Renal cortical epithelial cell (primary cell): ENCODE measurements around the gene PEPD. TPM values are rescaled to one million over a fixed set of nuclear protein-coding genes. Genes with fewer than 3 reads are reported as not detected.

ENCODE experiments used
- DNase-seq: peaks from one replicate; pipeline ENCODE4 v3.0.0-alpha.2; 2011; ENCODE audit warnings: low read depth
- total RNA-seq: library from RNA; depleted of rRNA; stranded (reverse); fragments of >200 nt; gene quantifications from 2 replicates; pipeline ENCODE4 v1.2.3, GENCODE V29; 2014

Gene PEPD
- total RNA-seq, 1 donor from 2014 or later: 51.5 TPM

DNA sequence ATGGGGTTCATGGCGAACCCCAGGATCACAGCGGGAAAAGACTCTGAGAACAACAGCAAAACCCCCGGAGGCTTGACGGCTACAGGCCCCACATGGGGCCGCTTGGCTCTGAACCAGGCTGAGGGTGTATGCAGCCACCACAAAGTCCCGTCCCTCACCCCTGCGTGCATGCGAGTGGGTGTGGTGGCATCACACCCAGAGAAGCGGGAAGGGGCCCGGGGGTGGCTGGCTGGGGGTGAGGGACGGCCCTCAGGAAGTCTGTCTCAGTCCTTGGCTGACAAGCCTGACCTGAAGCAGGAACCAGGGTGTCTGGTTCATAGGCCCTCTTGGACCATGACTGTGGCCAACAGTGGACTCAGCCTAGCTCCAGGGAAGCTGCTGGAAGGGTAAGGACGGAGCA, 113.9 kb downstream of the PEPD start:
- DNase-seq: no peak

DNA sequence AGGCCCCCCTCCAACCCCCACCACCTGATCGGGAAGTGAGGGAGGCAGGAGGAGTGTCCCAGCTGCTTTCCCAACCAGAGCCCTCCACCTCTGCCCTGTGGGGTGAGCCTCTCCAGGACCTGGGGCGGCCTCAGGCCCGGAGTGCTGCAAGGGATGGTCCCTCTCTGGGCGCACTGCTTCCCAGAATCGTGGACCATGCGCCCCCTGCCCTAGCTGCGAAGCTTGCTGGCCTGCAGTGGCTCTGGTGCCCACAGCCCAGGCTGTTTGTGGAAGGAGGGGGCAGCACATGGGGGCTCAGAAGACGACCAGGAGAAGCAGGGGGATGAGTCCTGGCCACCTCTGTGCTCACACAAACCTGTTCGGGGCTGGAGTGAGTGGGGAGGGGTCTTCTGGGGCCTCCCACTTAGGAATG, 114.4 kb downstream of the PEPD start:
- no peak for DNase-seq

DNA sequence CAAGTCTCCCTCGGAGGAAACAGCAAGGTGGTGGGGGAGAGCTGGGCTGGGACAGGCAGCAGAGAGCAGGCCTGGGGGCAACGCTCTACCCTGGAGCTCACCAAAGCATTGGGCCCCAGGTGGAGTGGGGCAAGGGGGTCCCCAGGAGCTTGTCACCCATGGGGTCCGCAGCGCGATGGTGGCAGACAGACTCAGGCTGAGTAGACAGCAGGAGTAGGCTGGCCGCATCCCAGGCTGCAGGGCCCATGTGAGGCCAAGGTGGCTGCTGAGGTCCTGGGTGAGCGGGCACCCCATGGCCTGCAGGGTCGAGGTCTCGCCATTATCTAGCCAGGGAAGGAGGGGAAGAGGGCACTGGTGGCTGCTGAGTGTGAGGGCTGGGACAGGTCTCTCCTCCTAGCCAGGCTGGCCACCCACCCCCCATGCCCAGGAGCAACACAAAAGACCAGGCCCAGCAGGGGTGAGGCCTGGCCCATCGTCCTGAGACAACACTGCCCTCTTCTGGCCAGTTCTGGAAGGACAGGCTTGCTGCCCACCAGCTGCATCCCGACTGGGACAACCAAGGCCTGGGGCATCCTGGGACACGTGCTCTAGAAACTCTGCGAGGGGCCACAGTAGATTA, 115.0 kb downstream of the PEPD start:
- peak; percentile 11 for DNase-seq

DNA sequence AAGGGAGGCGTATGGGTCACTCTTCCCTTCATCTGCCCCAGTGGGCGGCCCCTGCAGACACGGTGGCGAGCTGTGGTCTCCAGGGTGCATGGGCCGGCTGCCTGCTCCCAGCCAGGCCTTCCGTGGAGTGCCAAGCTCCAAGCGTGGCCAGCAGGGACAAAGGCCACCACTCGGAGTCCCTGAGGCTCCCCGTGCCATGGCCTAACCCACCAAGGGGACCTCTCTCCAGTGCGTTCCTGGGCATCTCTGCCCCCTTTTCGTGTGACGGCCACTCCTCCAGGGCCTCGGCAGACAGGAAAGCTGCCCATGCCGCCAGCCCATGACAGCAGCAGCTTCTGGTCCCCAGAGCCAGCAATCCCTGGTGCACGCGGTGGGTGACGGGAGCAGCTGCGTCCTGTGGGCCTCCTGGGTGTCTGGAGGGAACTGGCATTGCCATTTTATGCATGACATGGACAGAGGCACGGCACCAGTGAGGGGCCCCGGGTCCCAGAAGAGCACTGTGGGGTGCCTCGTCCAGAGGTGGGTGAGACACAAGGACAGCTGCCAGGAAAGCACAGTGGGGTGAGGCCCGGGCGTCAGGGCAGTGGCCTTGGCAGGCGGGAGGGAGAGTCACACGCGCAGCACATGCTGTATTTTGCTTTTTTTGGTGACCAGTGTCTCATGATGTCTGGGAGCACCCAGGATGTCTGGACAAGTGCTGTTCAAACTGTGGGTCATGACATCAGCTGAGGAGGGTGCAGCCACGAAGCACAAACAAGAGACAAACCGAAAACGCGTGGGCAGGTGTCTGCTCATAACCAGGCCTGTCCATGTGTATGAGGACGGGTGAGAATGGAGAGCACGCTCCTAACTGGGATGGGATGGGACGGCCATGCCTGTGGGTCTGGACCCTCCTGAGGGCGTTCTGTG, 115.8 kb downstream of the PEPD start:
- DNase-seq: no peak

DNA sequence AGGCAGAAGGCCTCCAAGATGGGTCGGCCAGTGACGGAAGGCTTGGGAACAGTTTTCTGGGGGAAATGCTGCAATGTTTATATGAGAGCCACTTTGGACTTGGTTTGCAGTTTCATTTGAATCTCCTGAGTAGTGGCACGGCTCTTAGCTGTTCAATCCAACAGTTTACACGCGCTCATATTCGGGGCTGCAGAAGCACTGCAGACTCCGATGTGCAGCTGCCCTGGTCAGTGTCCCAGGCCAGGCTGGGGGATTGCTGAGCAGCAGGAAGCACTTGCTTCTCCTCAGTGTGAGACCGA, 116.4 kb downstream of the PEPD start:
- DNase-seq: no peak

DNA sequence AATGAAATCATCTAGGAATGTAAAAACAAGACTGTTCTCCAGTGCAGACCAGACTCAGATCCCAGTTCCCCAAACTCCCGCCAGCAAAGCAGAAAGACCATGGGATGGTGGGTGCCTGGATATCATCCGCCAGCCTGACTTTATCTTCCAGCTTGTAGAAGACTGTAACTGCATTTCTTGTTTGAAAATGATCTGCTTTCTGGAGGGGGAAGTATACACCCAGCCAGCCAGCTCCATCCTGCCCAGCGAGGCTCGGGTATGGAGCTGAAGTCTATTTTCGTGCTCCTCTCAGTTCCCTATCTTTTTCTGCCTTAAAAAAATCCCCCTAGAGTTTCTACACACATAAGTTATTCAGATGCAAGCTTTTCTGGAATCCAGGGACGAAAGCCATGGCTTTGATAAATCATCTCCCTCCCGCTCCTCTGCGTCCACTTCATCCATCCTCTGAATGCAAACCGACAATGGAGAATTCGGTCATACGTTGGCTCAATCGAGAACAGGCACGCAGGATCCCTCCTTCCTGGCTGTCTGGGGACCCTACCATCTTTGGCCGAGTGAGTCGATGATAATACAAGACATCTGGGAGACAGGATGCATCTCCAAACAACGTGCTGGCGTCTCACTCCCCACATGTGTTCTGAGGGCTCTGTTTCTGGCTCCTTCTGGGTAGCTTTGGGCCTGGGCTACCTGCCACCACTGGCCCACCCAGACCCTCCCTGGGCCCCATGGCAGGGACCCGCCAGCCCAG, 116.9 kb downstream of the PEPD start:
- no peak for DNase-seq

DNA sequence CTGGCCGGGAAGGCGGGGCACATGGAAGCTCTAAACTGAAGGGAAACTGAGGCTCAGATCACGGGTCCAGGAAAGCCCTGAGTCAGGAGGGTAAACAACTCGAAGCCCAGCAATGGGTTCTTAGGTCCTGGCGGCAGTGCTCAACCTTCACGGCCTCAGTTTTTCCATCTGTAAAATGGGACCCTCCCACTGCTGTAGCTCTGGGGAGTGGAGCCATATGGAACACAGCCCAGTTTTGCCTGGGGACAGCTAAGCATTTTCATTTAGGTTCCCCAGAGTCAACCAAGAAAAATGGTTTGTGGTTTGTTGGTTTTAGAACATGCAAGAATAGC, 117.7 kb downstream of the PEPD start:
- no peak for DNase-seq

DNA sequence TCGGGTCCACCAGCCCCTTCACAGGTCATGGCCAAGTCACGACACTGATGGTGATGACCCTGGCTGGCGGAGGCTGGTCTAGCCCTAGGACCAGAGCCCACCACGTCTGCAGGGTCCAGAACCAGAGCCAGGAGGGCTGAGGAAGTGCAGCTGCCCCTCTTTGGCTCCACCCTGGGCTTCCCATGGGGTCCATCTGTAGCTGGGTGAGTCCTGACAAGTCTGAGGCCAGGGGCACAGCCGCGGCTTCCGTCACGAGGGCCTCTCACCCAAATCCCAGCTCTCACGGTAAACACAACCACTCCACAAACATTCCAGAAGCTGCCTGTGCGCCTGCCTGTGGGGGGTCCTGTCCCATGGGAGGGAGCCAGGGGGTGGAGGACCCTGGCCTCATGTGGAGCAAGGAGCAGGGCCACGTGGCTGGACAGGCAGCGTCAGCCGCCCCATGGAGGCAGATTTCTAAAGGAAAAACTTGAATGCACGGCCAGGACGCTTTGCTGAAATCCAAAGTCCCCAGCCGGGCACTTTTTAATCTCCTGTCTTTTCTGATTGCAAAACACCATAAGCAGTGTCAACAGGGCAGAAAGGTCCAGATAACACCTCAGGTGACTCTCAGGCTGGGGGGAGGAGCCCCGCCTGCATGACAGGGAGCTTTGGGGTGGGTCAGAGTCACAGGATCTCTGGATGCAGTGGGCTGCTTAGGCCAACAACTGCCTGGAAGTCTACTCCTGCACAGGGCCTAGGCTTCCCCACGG, 118.2 kb downstream of the PEPD start:
- DNase-seq: no peak

DNA sequence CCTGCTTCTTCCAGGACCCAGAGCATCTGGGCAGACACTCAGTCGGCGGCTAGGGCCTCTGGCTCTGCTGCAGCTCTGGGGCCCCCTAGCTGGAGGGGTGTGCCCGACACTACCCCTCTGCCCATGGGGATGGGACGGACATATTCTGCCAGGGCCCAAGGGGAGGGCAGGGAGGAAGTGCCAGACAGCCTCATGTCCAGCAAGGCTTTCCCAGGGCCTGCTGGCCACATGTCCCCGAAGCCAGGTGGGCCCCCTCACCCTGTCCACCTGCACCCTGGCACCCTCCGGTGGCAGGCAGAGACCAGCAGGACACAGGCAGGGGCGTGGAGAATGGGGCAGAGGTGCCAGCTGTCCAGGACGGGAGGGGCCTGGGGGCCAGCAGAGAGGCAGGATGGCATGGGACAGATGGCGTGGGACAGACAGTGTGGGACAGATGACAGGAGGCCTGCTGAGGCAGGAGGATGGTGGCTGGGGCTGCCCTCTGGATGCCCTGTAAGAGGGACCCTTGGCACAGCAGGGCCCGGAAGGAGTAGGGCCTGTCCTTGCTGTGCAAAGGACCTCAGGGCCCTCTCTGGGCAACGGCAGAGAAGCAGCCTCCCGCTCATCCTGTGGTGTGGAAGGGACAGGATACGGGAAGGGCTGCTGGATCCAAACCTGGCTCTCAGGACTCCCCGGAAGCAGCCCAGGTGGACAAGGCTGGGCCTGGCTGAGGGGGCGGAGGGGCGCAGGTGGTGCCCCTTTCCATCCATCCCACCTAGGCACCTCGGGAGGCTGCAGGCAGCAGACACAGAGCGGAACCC, 119.0 kb downstream of the PEPD start:
- no peak for DNase-seq

DNA sequence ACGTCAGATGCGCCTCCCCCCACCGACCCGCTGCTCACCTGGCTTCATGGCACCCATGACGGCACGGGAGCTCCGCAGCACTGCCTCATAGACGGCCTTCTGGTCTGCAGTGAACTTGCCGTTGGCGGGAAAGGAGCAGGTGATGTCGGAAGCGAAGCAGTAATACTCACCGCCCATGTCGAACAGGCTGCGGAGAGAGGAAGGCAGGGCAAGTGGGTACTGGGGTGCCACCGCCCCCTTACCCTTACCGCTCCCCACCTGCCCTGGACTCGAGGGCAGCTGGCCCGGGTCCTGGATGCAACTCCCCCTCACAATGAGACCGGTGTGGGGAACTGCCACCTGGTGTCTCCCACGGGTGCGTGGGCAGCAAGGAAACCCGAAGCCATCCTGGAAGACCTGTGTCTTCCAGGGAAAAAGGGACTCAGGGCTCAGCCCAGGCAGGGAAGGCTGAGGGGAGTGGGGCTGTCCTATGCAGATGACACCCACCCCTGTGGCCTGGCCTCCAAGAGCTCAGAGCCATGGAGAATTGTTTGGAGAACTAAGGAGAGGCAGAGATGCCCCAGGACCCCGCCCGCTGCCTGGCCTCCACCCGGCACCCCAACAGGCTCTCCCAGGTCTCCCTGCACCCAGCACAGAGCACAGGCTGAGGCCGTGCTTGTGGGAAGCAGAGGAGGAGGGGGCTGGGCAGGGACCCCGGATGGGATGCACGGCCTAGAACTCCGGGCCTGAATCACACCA, 119.7 kb downstream of the PEPD start:
- DNase-seq: no peak

DNA sequence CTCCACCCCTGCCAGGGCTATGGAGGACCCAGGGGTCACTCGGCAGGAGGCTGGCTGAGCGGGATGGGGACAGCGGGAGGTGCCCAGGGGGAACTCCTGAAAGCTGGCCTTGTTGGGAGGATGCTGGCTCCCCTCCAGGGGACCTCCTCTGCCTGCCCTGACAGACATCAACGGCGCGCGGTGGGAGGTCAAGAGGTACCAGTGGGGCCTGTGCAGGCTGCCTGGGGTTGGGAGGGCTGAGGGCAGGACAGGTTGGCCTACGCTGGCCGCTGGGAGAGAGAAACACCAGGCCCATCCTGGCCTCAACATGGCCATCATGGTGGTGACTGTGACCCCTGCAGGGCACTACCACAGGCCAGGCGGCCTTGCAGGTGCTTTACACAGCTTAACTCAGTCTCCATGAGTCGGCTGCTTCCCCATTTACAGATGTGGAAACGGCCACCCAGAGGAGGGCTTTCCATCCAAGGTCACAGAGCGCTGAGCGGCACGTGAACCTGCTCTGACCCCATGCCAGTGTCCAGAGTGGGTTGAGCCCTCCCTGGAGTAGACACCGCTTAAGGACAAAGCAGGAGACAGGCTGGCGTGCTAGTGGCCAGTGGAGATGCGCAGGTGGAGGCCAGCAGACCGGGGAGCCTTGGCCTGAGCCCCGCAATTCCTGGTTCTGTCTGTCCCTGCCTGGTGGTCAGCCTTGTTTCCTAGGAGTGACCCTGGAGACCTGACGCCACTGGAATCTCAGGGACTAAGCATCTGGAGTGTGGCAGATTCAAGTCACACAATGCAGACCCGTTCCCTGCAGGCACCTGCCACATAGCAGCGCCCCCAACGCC, 120.5 kb downstream of the PEPD start:
- DNase-seq: no peak

DNA sequence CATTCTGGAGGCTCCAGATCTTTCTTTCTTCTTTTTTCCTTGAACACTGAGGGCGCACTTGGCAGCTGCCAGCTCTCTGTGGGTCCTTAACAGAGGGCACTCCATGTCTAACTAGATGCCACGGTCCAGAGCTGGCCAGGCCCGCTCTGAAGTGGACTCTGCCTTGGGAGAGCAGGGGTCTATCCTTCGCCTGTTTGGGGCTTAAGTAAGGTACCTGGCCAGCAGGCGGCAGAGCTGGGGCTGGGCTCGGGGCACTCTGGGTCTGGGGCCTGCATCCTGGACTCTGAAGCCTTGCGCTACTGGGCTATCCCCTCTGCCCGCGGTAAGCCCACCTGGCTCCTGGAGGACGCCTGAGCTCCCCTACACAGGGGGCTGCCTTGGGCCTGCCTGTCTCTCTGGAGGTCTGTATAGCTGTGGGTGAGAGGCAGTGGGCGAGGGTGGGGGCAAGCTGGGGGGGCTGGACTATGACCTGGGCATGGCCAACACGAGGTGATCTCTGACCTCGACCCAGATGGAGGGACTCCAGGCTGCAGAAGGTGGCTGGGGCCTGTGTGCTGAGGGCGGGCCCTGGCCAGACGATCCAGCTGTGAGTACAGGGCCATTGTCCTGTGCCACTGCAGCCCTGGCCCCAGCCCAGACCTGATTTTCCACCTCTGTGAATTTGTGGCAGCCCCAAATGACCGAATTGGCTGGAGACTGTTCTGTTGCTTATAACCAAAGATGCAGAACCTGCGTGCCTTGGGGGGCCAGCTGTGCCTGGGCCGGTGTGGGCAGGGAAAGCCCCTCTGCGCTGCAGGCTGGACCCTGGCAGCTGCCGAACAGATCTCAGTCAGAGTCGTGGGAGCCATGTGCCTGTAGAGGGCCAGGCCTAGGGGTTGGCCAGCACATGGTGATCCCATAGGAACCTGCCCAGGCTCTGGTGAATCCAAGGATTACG, 121.6 kb downstream of the PEPD start:
- DNase-seq: no peak

DNA sequence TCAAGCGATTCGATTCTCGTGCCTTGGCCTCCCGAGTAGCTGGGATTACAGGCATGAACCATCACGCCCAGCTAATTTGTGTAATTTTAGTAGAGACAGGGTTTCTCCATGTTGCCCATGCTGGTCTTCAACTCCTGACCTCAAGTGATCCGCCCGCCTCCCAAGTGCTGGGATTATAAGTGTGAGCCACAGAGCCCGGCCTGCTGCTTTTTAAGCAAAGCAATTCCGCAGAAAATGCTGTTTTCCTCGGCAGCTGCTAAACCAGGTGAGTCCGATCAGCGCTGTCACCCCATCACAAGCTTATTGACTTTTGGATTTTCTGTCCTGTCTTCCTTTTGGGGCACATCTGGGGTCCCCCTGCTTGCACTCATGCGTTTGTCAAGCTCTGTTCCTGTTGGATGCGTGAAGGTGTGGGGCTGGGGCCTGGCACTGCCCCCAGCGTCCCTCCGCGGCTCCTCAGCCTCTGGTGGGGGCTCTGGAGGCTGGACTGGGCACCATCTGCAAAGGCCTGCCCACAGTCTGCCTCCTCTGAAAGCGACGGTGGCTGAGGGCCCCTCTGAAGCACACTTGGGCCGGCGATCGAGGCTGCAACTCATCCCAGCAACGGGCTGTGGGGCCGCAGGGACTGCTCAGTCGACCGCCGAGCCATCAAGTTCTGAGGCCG, 122.4 kb downstream of the PEPD start:
- no peak for DNase-seq

DNA sequence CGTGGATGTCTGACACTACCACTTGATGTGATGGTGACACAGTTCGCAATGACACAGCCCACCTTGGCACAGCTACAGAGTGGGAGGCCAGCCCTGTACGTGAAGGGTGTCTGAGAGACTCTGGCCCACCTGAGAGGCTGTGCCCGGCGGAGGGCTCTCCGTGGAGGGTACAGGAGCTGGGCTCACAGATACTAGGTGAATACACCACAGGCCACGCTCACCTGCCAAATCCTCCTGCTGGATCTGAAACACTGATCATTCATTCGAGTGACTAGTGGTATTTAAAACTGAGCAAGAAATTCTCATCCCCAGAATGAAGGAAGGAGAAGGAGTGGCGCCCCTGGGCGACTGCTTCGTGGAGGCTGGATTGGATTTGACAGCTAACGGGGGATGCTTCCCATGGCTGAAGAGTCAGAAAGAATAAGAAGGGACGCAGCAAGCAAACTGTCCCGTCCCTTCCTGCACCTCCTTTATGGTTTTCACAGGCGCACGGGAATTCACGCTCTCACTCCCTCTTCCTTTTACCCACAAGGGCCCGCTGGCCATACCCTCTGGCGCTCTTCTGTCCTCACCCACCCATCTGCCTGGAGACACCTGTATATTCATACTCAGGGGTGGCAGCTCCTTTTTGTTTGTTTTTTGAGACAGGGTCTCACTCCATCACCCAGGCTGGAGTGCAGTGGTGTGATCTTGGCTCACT, 123.1 kb downstream of the PEPD start:
- no peak for DNase-seq

DNA sequence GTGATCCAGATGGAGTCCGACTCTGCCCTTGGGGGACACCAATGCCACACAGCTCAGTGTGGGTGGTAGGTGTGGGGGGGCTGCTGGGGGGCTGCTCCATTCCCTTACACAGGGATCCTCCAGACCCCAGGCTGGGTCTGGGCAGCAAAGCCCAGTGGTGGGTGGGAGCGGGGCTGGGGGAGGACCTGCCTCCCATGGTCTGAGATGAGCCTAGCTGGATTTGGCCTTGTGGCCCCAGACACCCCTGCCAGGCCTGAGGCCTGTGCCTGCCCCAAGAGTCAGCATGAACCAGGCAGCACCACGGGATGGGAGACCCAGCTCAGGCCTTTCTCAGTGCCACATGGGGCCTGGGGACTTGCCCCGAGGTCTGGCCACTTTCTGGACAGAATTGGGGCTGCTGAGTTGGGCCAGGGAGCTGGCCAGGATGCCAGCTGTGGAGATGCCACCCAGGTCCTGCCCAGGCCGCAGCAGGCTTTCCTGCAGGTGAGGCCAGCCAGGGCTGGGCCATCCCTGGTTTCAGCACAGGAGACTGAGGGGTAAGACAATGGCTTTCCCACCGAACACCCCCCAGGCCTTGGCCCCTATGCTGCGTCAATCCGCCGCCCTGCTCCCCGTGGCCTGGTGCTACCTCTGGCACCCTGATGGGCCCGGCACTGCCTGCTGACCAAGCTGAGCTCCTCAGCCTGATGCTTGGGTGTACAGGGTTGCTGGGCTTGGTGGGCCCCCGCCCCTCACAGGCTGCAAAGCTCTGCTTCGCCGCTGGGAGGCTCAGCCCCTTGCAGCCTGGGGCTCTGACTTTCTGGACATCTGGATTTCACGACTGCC, 123.8 kb downstream of the PEPD start:
- no peak for DNase-seq

DNA sequence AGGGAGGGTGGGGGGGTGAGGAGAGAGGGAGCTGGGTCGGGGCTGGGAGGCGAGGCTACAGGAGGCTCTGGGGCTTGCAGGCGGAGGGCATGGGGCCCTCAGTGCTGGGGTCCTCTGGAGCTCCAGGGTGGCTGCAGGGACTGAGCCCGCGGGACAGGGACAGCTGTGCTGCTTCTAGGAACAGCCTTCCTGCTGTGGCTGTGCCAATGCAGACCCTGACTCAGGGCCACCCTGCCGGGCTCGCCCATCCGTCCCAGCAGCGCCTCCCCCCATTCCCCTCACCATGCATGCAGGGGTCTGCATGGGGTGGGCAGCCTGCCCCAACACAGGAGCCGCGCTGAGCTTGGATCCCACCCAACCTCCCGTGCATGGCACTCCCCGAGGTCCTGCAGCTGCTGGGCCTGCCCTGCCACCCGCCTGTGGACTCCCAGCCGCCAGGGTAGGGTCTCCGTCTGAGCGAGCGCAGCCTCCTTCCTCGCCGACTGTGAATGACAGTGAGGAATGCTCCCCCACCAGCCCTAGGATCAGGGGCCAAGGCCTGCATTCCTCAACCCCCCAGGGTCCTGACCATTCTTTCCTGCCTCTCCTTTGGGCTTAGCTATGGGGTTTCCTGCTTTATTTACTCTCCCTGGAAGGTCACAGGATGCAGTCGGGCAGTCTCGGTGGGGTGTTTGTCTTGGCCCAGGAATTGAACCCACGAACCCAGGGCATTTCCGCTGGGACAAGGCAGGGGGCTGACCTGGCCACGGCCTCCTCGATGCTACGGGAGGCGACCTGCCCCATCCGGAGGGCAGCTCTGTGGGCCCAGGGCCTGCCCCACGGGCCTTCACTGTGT, 124.7 kb downstream of the PEPD start:
- no peak for DNase-seq
